Measurements from ENCODE around the gene CHRNA4. TPM values are rescaled to one million over a fixed set of nuclear protein-coding genes. Genes with fewer than 3 reads are reported as not detected.

CHRNA4 gene
- total RNA-seq, 1 experiment from 2014 or later: not detected

GRCh38 chr20:63293456-63293855 lies 67.7 kb downstream of the CHRNA4 start:
- no peak for DNase-seq (ENCODE audit: low read depth)

Other genes starting within 250 kb of the CHRNA4 start
- gene YTHDF1, start 145.2 kb downstream of the CHRNA4 start, total RNA-seq (2014; rRNA removed; shearing (Covaris generic)): 14.4 and 22.5 TPM in 2 replicates
- 0.51 and 1.7 TPM in 2 replicates for gene BIRC7, start 125.4 kb downstream of the CHRNA4 start, total RNA-seq (2014; rRNA removed; shearing (Covaris generic))
- gene NKAIN4, start 106.9 kb downstream of the CHRNA4 start, total RNA-seq (2014; rRNA removed; shearing (Covaris generic)): 10.6 and 12.9 TPM in 2 replicates
- 79.6 and 85.6 TPM in 2 replicates for gene ARFGAP1, start 88.5 kb downstream of the CHRNA4 start, total RNA-seq (2014; rRNA removed; shearing (Covaris generic))
- 0.97 and 1.3 TPM in 2 replicates for gene COL20A1, start 68.2 kb downstream of the CHRNA4 start, total RNA-seq (2014; rRNA removed; shearing (Covaris generic))
- gene KCNQ2, start 111.3 kb upstream of the CHRNA4 start, total RNA-seq (2014; rRNA removed; shearing (Covaris generic)): 0.17 TPM in 1 of 2 replicates, not detected in the other
- 3.9 and 6.4 TPM in 2 replicates for gene EEF1A2, start 137.7 kb upstream of the CHRNA4 start, total RNA-seq (2014; rRNA removed; shearing (Covaris generic))
- gene PPDPF, start 159.4 kb upstream of the CHRNA4 start, total RNA-seq (2014; rRNA removed; shearing (Covaris generic)): 30.6 and 39.0 TPM in 2 replicates
- not detected in 2 replicates for gene PTK6, start 176.0 kb upstream of the CHRNA4 start, total RNA-seq (2014; rRNA removed; shearing (Covaris generic))
- not detected in 2 replicates for gene SRMS, start 186.4 kb upstream of the CHRNA4 start, total RNA-seq (2014; rRNA removed; shearing (Covaris generic))
- not detected in 2 replicates for gene FNDC11, start 192.8 kb upstream of the CHRNA4 start, total RNA-seq (2014; rRNA removed; shearing (Covaris generic))
- gene HELZ2, start 212.9 kb upstream of the CHRNA4 start, total RNA-seq (2014; rRNA removed; shearing (Covaris generic)): 19.2 and 19.3 TPM in 2 replicates

Measured in Daoy (cell line).